ENCODE measurements around the gene PRKCE. TPM values are rescaled to one million over a fixed set of nuclear protein-coding genes. Genes with fewer than 3 reads are reported as not detected.
A peak's percentile ranks its signal among the peaks of the same experiment; 100 is the strongest.

PRKCE gene
- total RNA-seq, 1 experiment from 2014 or later: 2.4 TPM

DNA sequence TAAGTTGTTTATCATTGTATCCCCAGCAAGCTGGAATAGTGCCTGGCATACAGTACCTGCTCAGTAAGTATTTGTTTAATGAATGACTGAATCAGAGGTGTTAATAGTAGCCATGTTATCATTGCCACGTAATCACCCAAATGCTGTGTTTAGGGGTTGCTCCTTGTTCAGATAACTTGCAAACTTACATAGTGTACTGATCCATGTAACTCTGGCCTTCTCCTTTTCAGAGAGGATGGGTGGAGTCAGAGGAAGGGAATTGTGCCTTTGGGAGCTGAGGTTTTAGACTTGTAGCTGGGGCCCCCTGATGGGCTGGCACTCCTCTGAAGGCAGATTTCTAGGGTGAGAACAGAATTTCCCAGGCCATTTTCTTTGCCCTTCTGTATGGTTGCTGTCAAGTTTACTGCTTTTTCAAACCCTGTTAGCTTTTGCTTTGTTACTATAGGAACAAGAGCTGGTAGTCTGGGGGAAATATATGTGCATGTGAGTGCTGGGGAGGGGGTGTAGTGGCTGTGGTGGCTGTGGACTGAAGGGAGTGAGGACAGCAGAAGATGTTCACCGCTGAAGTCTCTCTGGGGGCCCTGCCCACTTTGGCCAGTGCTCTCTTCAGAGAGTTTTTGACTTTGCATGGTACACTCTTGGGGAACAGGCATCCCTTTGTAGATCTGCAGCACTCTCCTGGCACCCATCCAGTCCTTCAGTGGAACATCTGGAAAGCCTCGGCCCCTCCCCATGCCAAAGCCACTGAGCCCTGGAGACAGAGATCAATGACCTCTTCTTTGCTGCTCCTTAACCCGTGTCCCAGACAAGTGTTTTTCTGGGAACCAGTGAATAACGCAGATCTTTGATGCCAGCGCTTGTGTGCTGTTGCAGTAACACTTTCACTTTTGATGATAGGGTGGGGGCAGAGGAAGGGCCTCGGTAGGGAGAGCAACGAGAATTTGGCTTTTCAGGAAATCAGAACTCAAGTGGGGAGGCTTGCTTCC is 209.0 kb downstream of the PRKCE start:
- Histone ChIP-seq H3K27me3 (replicated peaks; ENCODE audit: insufficient read depth, low read depth, low read length, poor library complexity) (no peaks in the 10 kb centered on the region), H3K4me3 (ENCODE audit: low read depth, low read length, poor library complexity, severe bottlenecking) (no peak overlapping the region), H3K27ac (ENCODE audit: low read depth, low read length, poor library complexity, severe bottlenecking) (no peak overlapping the region), H3K9me3 (ENCODE audit: low read depth, low read length, poor library complexity, severe bottlenecking) (no peaks in the 10 kb centered on the region), H3K36me3 (ENCODE audit: insufficient read depth, low read length, poor library complexity, severe bottlenecking) (no peaks in the 10 kb centered on the region), H3K4me1 (ENCODE audit: insufficient read depth, low read length, poor library complexity, severe bottlenecking) (peaks cover 12% of the 10 kb centered on the region)
- ChIA-PET POLR2A (ENCODE audit: low non-redundant PET) (no interaction called here), CTCF (no interaction called here)
- BruUV-seq (replicated peaks): no TSS peak
- TF ChIP-seq, protein P1, sequence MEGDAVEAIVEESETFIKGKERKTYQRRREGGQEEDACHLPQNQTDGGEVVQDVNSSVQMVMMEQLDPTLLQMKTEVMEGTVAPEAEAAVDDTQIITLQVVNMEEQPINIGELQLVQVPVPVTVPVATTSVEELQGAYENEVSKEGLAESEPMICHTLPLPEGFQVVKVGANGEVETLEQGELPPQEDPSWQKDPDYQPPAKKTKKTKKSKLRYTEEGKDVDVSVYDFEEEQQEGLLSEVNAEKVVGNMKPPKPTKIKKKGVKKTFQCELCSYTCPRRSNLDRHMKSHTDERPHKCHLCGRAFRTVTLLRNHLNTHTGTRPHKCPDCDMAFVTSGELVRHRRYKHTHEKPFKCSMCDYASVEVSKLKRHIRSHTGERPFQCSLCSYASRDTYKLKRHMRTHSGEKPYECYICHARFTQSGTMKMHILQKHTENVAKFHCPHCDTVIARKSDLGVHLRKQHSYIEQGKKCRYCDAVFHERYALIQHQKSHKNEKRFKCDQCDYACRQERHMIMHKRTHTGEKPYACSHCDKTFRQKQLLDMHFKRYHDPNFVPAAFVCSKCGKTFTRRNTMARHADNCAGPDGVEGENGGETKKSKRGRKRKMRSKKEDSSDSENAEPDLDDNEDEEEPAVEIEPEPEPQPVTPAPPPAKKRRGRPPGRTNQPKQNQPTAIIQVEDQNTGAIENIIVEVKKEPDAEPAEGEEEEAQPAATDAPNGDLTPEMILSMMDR (conservative IDR thresholded peaks at IDR 0.05; ENCODE audit: low read depth, low read length): no peak
- no peak for TF ChIP-seq EZH2 (IDR thresholded peaks at IDR 0.05; ENCODE audit: borderline replicate concordance, low read depth, low read length, poor library complexity, severe bottlenecking)
- DNase-seq (ENCODE audit: low spot score): peak; percentile 12
- intact Hi-C loops (cut with micrococcal nuclease; ENCODE audit: unreplicated experiment): no loop called here

DNA sequence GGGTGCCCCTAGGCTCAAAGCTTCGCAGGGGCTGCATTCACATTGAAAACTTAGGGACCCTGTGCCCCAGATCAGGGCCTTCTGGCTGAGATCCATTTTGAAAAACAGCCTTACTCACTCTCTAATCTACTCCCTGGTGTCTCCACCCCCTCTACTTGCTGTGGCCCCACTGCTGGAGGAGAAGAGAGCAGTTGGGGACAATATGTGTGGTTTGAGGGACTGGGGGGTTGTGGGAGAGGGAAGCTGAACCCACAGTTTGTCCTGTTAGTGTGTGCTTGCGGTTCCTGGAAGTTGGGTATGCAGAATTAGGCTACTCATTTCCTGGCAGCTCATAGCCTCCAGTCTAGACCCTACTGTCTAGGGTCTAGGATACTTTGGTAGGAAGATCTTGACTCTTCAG is 211.4 kb downstream of the PRKCE start:
- intact Hi-C loops (cut with micrococcal nuclease; ENCODE audit: unreplicated experiment): no loop called here
- Histone ChIP-seq H3K9me3 (ENCODE audit: low read depth, low read length, poor library complexity, severe bottlenecking) (no peaks in the 10 kb centered on the region), H3K27ac (ENCODE audit: low read depth, low read length, poor library complexity, severe bottlenecking) (no peak overlapping the region), H3K4me1 (ENCODE audit: insufficient read depth, low read length, poor library complexity, severe bottlenecking) (peaks cover 12% of the 10 kb centered on the region), H3K36me3 (ENCODE audit: insufficient read depth, low read length, poor library complexity, severe bottlenecking) (no peaks in the 10 kb centered on the region), H3K27me3 (replicated peaks; ENCODE audit: insufficient read depth, low read depth, low read length, poor library complexity) (no peaks in the 10 kb centered on the region), H3K4me3 (ENCODE audit: low read depth, low read length, poor library complexity, severe bottlenecking) (no peak overlapping the region)
- DNase-seq (ENCODE audit: low spot score): no peak
- POLR2A ChIA-PET (ENCODE audit: low non-redundant PET): no interaction called here
- CTCF ChIA-PET: no interaction called here
- TF ChIP-seq EZH2 (IDR thresholded peaks at IDR 0.05; ENCODE audit: borderline replicate concordance, low read depth, low read length, poor library complexity, severe bottlenecking): no peak
- TF ChIP-seq, protein P1 (conservative IDR thresholded peaks at IDR 0.05; ENCODE audit: low read depth, low read length): no peak
- BruUV-seq (replicated peaks): no TSS peak

DNA sequence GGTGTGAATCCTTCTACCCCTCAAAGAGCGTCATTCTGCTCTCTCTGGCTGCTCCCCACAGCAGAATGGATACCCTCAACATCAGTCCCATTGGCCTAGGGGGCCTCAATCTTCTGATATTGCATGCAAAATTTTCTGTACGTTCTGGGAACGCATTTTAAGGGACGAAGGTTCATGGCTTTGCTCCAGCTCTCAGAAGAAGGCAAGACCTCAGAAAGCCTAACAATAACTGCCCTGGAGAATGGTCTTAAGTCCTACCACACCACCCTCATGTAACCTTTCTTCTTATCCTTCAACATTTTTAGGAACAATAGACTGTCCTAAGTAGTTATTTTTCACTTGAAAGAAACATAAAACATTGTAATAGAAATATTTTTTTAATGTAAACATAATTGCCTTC is 212.6 kb downstream of the PRKCE start:
- ChIA-PET CTCF (no interaction called here), POLR2A (ENCODE audit: low non-redundant PET) (no interaction called here)
- Histone ChIP-seq H3K4me1 (ENCODE audit: insufficient read depth, low read length, poor library complexity, severe bottlenecking) (peaks cover 12% of the 10 kb centered on the region), H3K4me3 (ENCODE audit: low read depth, low read length, poor library complexity, severe bottlenecking) (no peak overlapping the region), H3K9me3 (ENCODE audit: low read depth, low read length, poor library complexity, severe bottlenecking) (no peaks in the 10 kb centered on the region), H3K27ac (ENCODE audit: low read depth, low read length, poor library complexity, severe bottlenecking) (no peak overlapping the region), H3K36me3 (ENCODE audit: insufficient read depth, low read length, poor library complexity, severe bottlenecking) (no peaks in the 10 kb centered on the region), H3K27me3 (replicated peaks; ENCODE audit: insufficient read depth, low read depth, low read length, poor library complexity) (no peaks in the 10 kb centered on the region)
- BruUV-seq (replicated peaks): no TSS peak
- intact Hi-C loops (cut with micrococcal nuclease; ENCODE audit: unreplicated experiment): no loop called here
- no peak for TF ChIP-seq EZH2 (IDR thresholded peaks at IDR 0.05; ENCODE audit: borderline replicate concordance, low read depth, low read length, poor library complexity, severe bottlenecking)
- TF ChIP-seq, protein P1 (conservative IDR thresholded peaks at IDR 0.05; ENCODE audit: low read depth, low read length): no peak
- no peak for DNase-seq (ENCODE audit: low spot score)
